ENCODE data around the gene GLIS2. TPM values are rescaled to one million over a fixed set of nuclear protein-coding genes. Genes with fewer than 3 reads are reported as not detected.

Gene GLIS2
- total and polyA plus RNA-seq, 2 of the 4 experiments (the other 2 are of a cell fraction): 0.36 to 8.4 TPM

GRCh38 chr16:4366016-4366415, 50.1 kb downstream of the GLIS2 start:
- in situ Hi-C loops (cut with MboI; ENCODE audit: low sequenced_read_pairs): no loop called here
- no TSS peak for BruUV-seq (replicated peaks)

More at GRCh38 chr16:4366016-4366415, 50.1 kb downstream of the GLIS2 start:
- Histone ChIP-seq H2AK9ac (replicated peaks; ENCODE audit: low read depth, low read length, poor library complexity) (no peak overlapping the region), H3K79me1 (ENCODE audit: low read depth in 1 of 2, low read length in 2 of 2) (peaks cover 0 to 31% of the 10 kb centered on the region in 2 experiments; a peak in 2 of 4 replicates), H3K18ac (ENCODE audit: low read depth, low read length) (no peak overlapping the region), H3K14ac (replicated peaks; ENCODE audit: low read depth, low read length) (no peak overlapping the region), H3K27me3 (ENCODE audit: control insufficient read depth, insufficient read depth, low read length) (no peaks in the 10 kb centered on the region), H3K4ac (ENCODE audit: low read depth, low read length) (no peak overlapping the region), H4K5ac (ENCODE audit: low read depth, low read length) (no peak overlapping the region), H3K36me3 (ENCODE audit: control insufficient read depth, insufficient read depth, low read length) (peaks cover 4% of the 10 kb centered on the region; the same call in 1 of the 2 replicates), H3K56ac (ENCODE audit: extremely low read depth, insufficient read depth, low read length) (no peak overlapping the region), H4K8ac (ENCODE audit: low read depth in 2 of 2, low read length in 2 of 2) (no peak overlapping the region), H3K27ac (ENCODE audit: insufficient read depth, low read length) (no peak overlapping the region), H3K23ac (ENCODE audit: low read depth, low read length) (no peak overlapping the region), H3K4me1 (ENCODE audit: control insufficient read depth, insufficient read depth, low read length) (peaks cover 21% of the 10 kb centered on the region), H3K9me3 (ENCODE audit: control insufficient read depth, insufficient read depth, low read length) (no peaks in the 10 kb centered on the region), H2BK15ac (ENCODE audit: low read depth, low read length) (no peak overlapping the region), H4K20me1 (ENCODE audit: insufficient read depth, low read length) (peaks cover 7% of the 10 kb centered on the region; the same call in 1 of the 2 replicates), H4K91ac (ENCODE audit: insufficient read depth, low read depth, low read length) (no peak overlapping the region), H2AK5ac (ENCODE audit: low read depth, low read length) (no peak overlapping the region), H2BK5ac (ENCODE audit: low read depth, low read length, poor library complexity, severe bottlenecking) (no peak overlapping the region), H3K4me3 (ENCODE audit: insufficient read depth, low read depth, low read length) (no peak overlapping the region), H2BK20ac (ENCODE audit: low read depth, low read length) (no peak overlapping the region), H2BK120ac (ENCODE audit: low read depth, low read length) (no peak overlapping the region), H3K4me2 (ENCODE audit: low read depth, low read length) (no peak overlapping the region), H3K9ac (ENCODE audit: low read depth, low read length) (no peak overlapping the region), H2AFZ (replicated peaks; ENCODE audit: low read length, poor library complexity) (no peak overlapping the region), H3K9me1 (ENCODE audit: insufficient read depth, low read length) (peaks cover 19% of the 10 kb centered on the region)
- CTCF ChIA-PET: interaction anchor here (0.5 kb wide), 1 partner anchor 35 kb away, joined by 4 read pairs; no protein-coding TSS in a partner anchor
- POLR2A ChIA-PET (ENCODE audit: unreplicated experiment): no interaction called here
- DNase-seq (no peak), ATAC-seq (ENCODE audit: low read depth) (no peak)
- TF ChIP-seq RFX5 (IDR thresholded peaks at IDR 0.05; ENCODE audit: low read depth, low read length): no peak
- TF ChIP-seq MAFK (IDR thresholded peaks at IDR 0.05; ENCODE audit: low read depth, low read length): no peak
- no peak for TF ChIP-seq FOS (IDR thresholded peaks at IDR 0.05; ENCODE audit: low read depth, low read length)
- no peak for TF ChIP-seq RAD21 (IDR thresholded peaks at IDR 0.05; ENCODE audit: low read length)
- TF ChIP-seq USF2 (IDR thresholded peaks at IDR 0.05; ENCODE audit: low read depth, low read length): no peak
- TF ChIP-seq CEBPB (IDR thresholded peaks at IDR 0.05; ENCODE audit: low read depth, low read length): no peak
- no peak for TF ChIP-seq BHLHE40 (IDR thresholded peaks at IDR 0.05; ENCODE audit: low read depth, low read length)
- no peak for TF ChIP-seq ELK1 (IDR thresholded peaks at IDR 0.05; ENCODE audit: borderline replicate concordance, low read depth, low read length)
- TF ChIP-seq MXI1 (IDR thresholded peaks at IDR 0.05; ENCODE audit: borderline replicate concordance, low read depth, low read length): no peak
- no peak for TF ChIP-seq CTCF (conservative IDR thresholded peaks at IDR 0.05; ENCODE audit: low read depth, low read length)
- no peak for TF ChIP-seq CHD1 (IDR thresholded peaks at IDR 0.05; ENCODE audit: low read depth, low read length)
- no peak for TF ChIP-seq NFE2L2 (IDR thresholded peaks at IDR 0.05; ENCODE audit: low read depth, low read length)
- TF ChIP-seq POLR2A (IDR thresholded peaks at IDR 0.05; ENCODE audit: low read depth, low read length): no peak
- 92% methylated on average over 7 of the region's 13 CpGs; no CpG with 5 or more reads in 1 of the 2 experiments for WGBS, 2 experiments (ENCODE audit: extremely low coverage in 2 of 2, insufficient read length in 1 of 2)
- dilution Hi-C loops (cut with HindIII; ENCODE audit: low sequenced_read_pairs, unreplicated experiment) (no loop called here), intact Hi-C loops (cut with micrococcal nuclease) (no loop called here)

Data from IMR-90 (cell line).